GM18858 (cell line): Measurements from ENCODE around the gene PNPLA4.

ENCODE experiments used
- ATAC-seq: cut with Tn5 transposase; IDR thresholded peaks from one replicate; pipeline ENCODE4 v1.9.1; 2021; ENCODE audit not compliant: unreplicated experiment

PNPLA4 gene

GRCh38 chrX:7872042-7872441, 55.2 kb downstream of the PNPLA4 start:
- ATAC-seq = no peak

GRCh38 chrX:7852166-7852565, 75.0 kb downstream of the PNPLA4 start:
- no peak for ATAC-seq
